GM23248 (cell line): ENCODE measurements around the gene ARHGEF28. TPM values are rescaled to one million over a fixed set of nuclear protein-coding genes. Genes with fewer than 3 reads are reported as not detected.

Source experiments
- DNase-seq: peaks from one replicate; pipeline ENCODE4 v3.0.0-alpha.2; 2015
- H2AFZ ChIP-seq: fragments of 200-600 bp; sonication (generic); 2 replicates; pipeline ENCODE4 v1.6.1; 2016; ENCODE audit warnings: antibody characterized with exemption
- H3F3A ChIP-seq: fragments of 200-600 bp; sonication (generic); 2 replicates; pipeline ENCODE4 v1.6.1; 2016; ENCODE audit warnings: mild to moderate bottlenecking, antibody characterized with exemption, mixed run types; ENCODE audit not compliant: insufficient read depth
- H3K27ac ChIP-seq: fragments of 200-600 bp; sonication (generic); 2 replicates; pipeline ENCODE4 v1.5.1; 2016; ENCODE audit warnings: mild to moderate bottlenecking
- H3K27me3 ChIP-seq: fragments of 200-600 bp; sonication (generic); replicated peaks from 2 replicates; pipeline ENCODE4 v1.6.1; 2016; ENCODE audit warnings: mild to moderate bottlenecking; ENCODE audit not compliant: insufficient read depth
- H3K36me3 ChIP-seq: fragments of 200-600 bp; sonication (generic); 2 replicates; pipeline ENCODE4 v1.6.1; 2016; ENCODE audit warnings: low read depth, mild to moderate bottlenecking
- H3K4me1 ChIP-seq: fragments of 200-600 bp; sonication (generic); 2 replicates; pipeline ENCODE4 v1.6.1; 2016; ENCODE audit warnings: mild to moderate bottlenecking; ENCODE audit not compliant: insufficient read depth
- H3K4me2 ChIP-seq: fragments of 200-600 bp; sonication (generic); one replicate; pipeline ENCODE4 v1.6.1; 2016; ENCODE audit warnings: mild to moderate bottlenecking; ENCODE audit not compliant: unreplicated experiment
- H3K4me3 ChIP-seq: fragments of 200-600 bp; sonication (generic); 2 replicates; pipeline ENCODE4 v1.5.1; 2016; ENCODE audit warnings: mild to moderate bottlenecking
- H3K79me2 ChIP-seq: fragments of 200-600 bp; sonication (generic); 2 replicates; pipeline ENCODE4 v1.6.1; 2016; ENCODE audit warnings: mild to moderate bottlenecking; ENCODE audit not compliant: insufficient read depth
- H3K9ac ChIP-seq: fragments of 200-600 bp; sonication (generic); 2 replicates; pipeline ENCODE4 v1.6.1; 2016; ENCODE audit warnings: mild to moderate bottlenecking
- H3K9me2 ChIP-seq: fragments of 200-600 bp; sonication (generic); 2 replicates; pipeline ENCODE4 v1.6.1; 2016; ENCODE audit warnings: mixed run types, mild to moderate bottlenecking, moderate library complexity; ENCODE audit not compliant: insufficient read depth
- H3K9me3 ChIP-seq: fragments of 200-600 bp; sonication (generic); one replicate; pipeline ENCODE4 v1.6.1; 2017; ENCODE audit warnings: low read depth
- H4K20me1 ChIP-seq: fragments of 200-600 bp; sonication (generic); 2 replicates; pipeline ENCODE4 v1.6.0; 2016; ENCODE audit not compliant: insufficient read depth
- EZH2 ChIP-seq: fragments of 200-600 bp; sonication (generic); IDR thresholded peaks from 2 replicates; pipeline ENCODE4 v1.6.1; 2018; ENCODE audit warnings: antibody characterized with exemption, mild to moderate bottlenecking; ENCODE audit not compliant: insufficient read depth, poor library complexity, severe bottlenecking
- EZH2phosphoT487 ChIP-seq: fragments of 200-600 bp; sonication (generic); IDR thresholded peaks from 2 replicates; pipeline ENCODE4 v1.6.1; 2018; ENCODE audit warnings: antibody characterized with exemption, moderate library complexity, mild to moderate bottlenecking, low read depth; ENCODE audit not compliant: insufficient read depth
- WGBS, 2 experiments: methylation state at CpG; one replicate each; pipeline ENCODE4 v1.1.6; 2015 to 2017; ENCODE audit warnings: low lambda C conversion rate in 2 of 2, low coverage in 1 of 2; ENCODE audit errors: missing lambda C conversion rate in 2 of 2; 5-methylcytosine and 5-hydroxymethylcytosine counted together
- in situ Hi-C: fragments of 300-500 bp; cut with MboI; formaldehyde crosslinking; loops from 2 replicates; pipeline ENCODE4 v1.15.0; 2020
- polyA plus RNA-seq: library from polyadenylated mRNA; unstranded; fragments of >200 nt; fragmentation: Nextera tagmentation; extraction: Ambion mirVana; gene quantifications from 2 replicates; pipeline ENCODE4 v1.2.1, GENCODE V29; 2016
- total RNA-seq: library from RNA; depleted of rRNA; stranded (reverse); fragments of >200 nt; shearing (Covaris generic); gene quantifications from 2 replicates; pipeline ENCODE4 v1.2.3, GENCODE V29; 2014

ARHGEF28 gene
- total and polyA plus RNA-seq, 2 experiments from 2014 or later: 5.0 to 9.6 TPM

- Histone ChIP-seq H2AFZ (no peak overlapping the region), H3K36me3 (0 out of 2 replicates have a peak, but pooled peaks cover 6% of the 10 kb centered on the region), H3K9me3 (no peaks in the 10 kb centered on the region), H3K4me3 (no peak overlapping the region), H3K4me1 (0 out of 2 replicates have a peak, but pooled peaks cover 3% of the 10 kb centered on the region), H3K27ac (no peak overlapping the region), H3K27me3 (no peaks in the 10 kb centered on the region), H3F3A (no peaks in the 10 kb centered on the region), H4K20me1 (no peaks in the 10 kb centered on the region), H3K9me2 (no peaks in the 10 kb centered on the region), H3K4me2 (no peak overlapping the region), H3K79me2 (no peaks in the 10 kb centered on the region), H3K9ac (no peak overlapping the region)
- TF ChIP-seq EZH2 (no peak), EZH2phosphoT487 (no peak)
- peak; percentile 65 for DNase-seq
- in situ Hi-C loops: no loop called here
- 20 to 30% methylated on average over 1 of the region's 1 CpG for WGBS, 2 experiments
These were observed 157.8 kb downstream of the ARHGEF28 start for GRCh38 chr5:73783828-73784227.

DNA sequence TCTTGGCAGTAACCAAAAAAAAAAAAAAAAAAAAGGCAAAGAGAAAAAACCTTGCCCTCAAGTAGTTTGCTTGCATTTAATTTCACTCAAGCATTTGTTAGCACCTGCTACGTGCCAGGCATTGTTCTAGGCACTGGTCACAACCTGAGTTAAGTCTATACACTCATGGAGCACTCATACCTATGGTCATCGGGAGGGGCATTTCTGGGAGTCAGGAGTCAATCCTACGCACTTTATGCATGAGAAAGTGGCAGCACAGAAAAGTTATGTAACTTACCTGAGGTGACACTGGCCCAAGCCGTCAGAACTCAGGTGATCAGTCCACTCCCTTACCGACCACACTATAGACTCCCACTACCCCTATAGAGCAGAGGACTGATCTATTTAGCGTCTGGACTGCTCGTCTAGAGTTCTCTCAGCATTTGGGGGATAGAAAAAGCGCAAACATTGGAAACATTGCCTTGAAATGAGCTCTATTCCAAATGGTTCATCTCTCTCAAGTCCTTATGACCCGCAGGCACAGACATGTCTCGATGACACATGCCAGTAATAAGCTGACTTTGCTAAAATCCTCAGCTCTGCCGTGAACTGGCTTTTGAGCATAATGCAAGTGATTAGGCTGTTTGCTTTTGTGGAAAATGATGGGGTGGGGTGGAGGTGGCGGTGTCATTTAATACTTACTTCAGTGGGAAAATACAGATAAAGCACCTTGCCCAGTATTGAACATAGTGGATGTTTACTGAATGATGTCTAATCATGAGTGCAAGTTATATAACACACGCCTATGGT lies 160.2 kb downstream of the ARHGEF28 start:
- Histone ChIP-seq H3K4me2 (no peak overlapping the region), H3K4me1 (0 out of 2 replicates have a peak, but pooled peaks cover 3% of the 10 kb centered on the region), H3K9me3 (no peaks in the 10 kb centered on the region), H3K9me2 (no peaks in the 10 kb centered on the region), H3F3A (no peaks in the 10 kb centered on the region; the same call in 1 of the 2 replicates), H3K27me3 (no peaks in the 10 kb centered on the region), H3K4me3 (no peak overlapping the region), H3K9ac (no peak overlapping the region), H3K27ac (no peak overlapping the region), H3K79me2 (no peaks in the 10 kb centered on the region), H3K36me3 (0 out of 2 replicates have a peak, but pooled peaks cover 6% of the 10 kb centered on the region), H2AFZ (no peak overlapping the region), H4K20me1 (no peaks in the 10 kb centered on the region)
- WGBS, 2 experiments: 89 to 91% methylated on average over 13 of the region's 13 CpGs
- TF ChIP-seq EZH2 (no peak), EZH2phosphoT487 (no peak)
- no peak for DNase-seq
- in situ Hi-C loops: no loop called here

- TF ChIP-seq EZH2: no peak
- TF ChIP-seq EZH2phosphoT487: no peak
- H3K36me3 ChIP-seq: no peaks in the 10 kb centered on the region
- H3K4me2 ChIP-seq: no peak overlapping the region
- DNase-seq: peak; percentile 42
- peaks cover 4% of the 10 kb centered on the region; the same call in 1 of the 2 replicates for H3F3A ChIP-seq
- in situ Hi-C loops: loop anchor here (5.0 kb wide), 1 partner anchor 198 kb away; no protein-coding TSS in a partner anchor
- no peak overlapping the region for H2AFZ ChIP-seq
- H3K27ac ChIP-seq: no peak overlapping the region
- H3K4me3 ChIP-seq: no peak overlapping the region
- no peaks in the 10 kb centered on the region for H3K27me3 ChIP-seq
- no peaks in the 10 kb centered on the region for H4K20me1 ChIP-seq
- no peaks in the 10 kb centered on the region for H3K79me2 ChIP-seq
- no peak overlapping the region for H3K9ac ChIP-seq
- no peaks in the 10 kb centered on the region for H3K4me1 ChIP-seq
- no peaks in the 10 kb centered on the region for H3K9me2 ChIP-seq
- H3K9me3 ChIP-seq: no peaks in the 10 kb centered on the region
- WGBS, 2 experiments: 90 to 93% methylated on average over 2 of the region's 2 CpGs
These were observed 163.9 kb downstream of the ARHGEF28 start for GRCh38 chr5:73789851-73790281.

DNA sequence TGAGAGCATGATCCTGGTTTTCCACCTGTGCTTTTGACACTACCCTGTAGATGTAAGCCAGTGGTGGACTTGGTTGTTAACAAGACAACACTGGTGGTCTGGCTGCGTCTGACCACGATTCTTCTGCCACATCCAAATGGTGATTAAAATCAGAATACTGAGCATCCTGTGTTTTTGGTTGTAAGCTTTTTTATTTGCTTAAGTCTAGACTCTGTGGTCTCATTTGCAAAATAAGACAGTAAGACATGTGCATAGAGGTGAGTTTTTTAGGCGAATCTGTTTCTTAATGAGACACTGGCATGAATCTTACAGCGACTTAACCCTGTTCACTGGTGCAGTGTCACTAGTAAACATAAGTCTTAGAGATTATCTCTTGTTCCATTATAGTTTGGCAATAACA lies 165.4 kb downstream of the ARHGEF28 start:
- DNase-seq: no peak
- in situ Hi-C loops: loop anchor here (5.0 kb wide), 1 partner anchor 199 kb away; no protein-coding TSS in a partner anchor

More for the DNA sequence above, 165.4 kb downstream of the ARHGEF28 start:
- H3K79me2 ChIP-seq: no peaks in the 10 kb centered on the region
- peaks cover 15% of the 10 kb centered on the region for H3F3A ChIP-seq
- H3K27me3 ChIP-seq: no peaks in the 10 kb centered on the region
- no peak overlapping the region for H3K4me3 ChIP-seq
- H3K4me2 ChIP-seq: no peak overlapping the region
- no peaks in the 10 kb centered on the region for H3K36me3 ChIP-seq
- no peaks in the 10 kb centered on the region for H4K20me1 ChIP-seq
- H3K4me1 ChIP-seq: peaks cover 9% of the 10 kb centered on the region
- H3K9me3 ChIP-seq: no peaks in the 10 kb centered on the region
- no peak overlapping the region for H2AFZ ChIP-seq
- WGBS, 2 experiments: 94 to 97% methylated on average over 4 of the region's 4 CpGs
- no peaks in the 10 kb centered on the region for H3K9me2 ChIP-seq
- TF ChIP-seq EZH2phosphoT487 (no peak), EZH2 (no peak)
- no peak overlapping the region for H3K9ac ChIP-seq
- H3K27ac ChIP-seq: no peak overlapping the region
